Mucosa of descending colon (tissue), 3 donors: Measurements from ENCODE around the gene RABL3. TPM values are rescaled to one million over a fixed set of nuclear protein-coding genes. Genes with fewer than 3 reads are reported as not detected.
A peak's percentile ranks its signal among the peaks of the same experiment; 100 is the strongest.
"Not testable (repeated sequence)": the region's sequence is repeated elsewhere in the genome, so short reads cannot be mapped to it uniquely, and the experiment has no call there.

ENCODE experiments used
- ATAC-seq: fragments of 200-7000 bp; cut with Tn5 transposase; one replicate; pipeline ENCODE4 v1.9.1; 2020; ENCODE audit warnings: mild to moderate bottlenecking, moderate library complexity
- DNase-seq, 3 donors: peaks; one replicate each; pipeline ENCODE4 v3.0.0-alpha.2; 2020
- H3K36me3 ChIP-seq: fragments of 200-600 bp; one replicate; pipeline ENCODE4 v1.8.0; 2021; ENCODE audit warnings: low read depth, mild to moderate bottlenecking
- H3K4me1 ChIP-seq: fragments of 200-600 bp; one replicate; pipeline ENCODE4 v1.8.0; 2021; ENCODE audit warnings: low read depth, mild to moderate bottlenecking
- H3K4me3 ChIP-seq: fragments of 200-600 bp; one replicate; pipeline ENCODE4 v1.8.0; 2021; ENCODE audit warnings: mild to moderate bottlenecking
- H3K9me3 ChIP-seq: fragments of 200-600 bp; one replicate; pipeline ENCODE4 v1.8.0; 2021; ENCODE audit warnings: mild to moderate bottlenecking
- CTCF ChIP-seq: fragments of 200-600 bp; IDR thresholded peaks from one replicate; pipeline ENCODE4 v1.8.0; 2022; ENCODE audit warnings: antibody characterized with exemption, mild to moderate bottlenecking
- intact Hi-C, 2 donors: fragments of 100-400 bp; cut with DNase I in 1 of 2; cut with micrococcal nuclease in 1 of 2; formaldehyde crosslinking; loops; one replicate each; pipeline versions ENCODE4 v1.11.0 to v1.11.1; 2022; cut with DNase I, micrococcal nuclease
- total RNA-seq, 3 donors: library from RNA; stranded (reverse); fragmentation: NEBNext Ultra II Directional in 2 of 3; extraction: Animal tissue kit (Norgen Biotek cat#: 25700) in 2 of 3; gene quantifications; one replicate each; pipeline versions ENCODE4 v1.2.1 to v1.2.4, GENCODE V29; 2021 to 2023
- donor health status: DM: no; HTN: no; CAD: no; lungs with moderate emphysema.
- donor health status: DM: no; HTN: no; CAD: no.
- donor health status: DM: no; HTN: yes; CAD: no.

RABL3 gene
- total RNA-seq, 3 donors from 2014 or later, result 23.0 to 26.5 (median 25.9) TPM

GRCh38 chr3:120743556-120744195 is 1.4 kb upstream of the RABL3 start:
- DNase-seq, result no peak
- no peaks in the 10 kb centered on the region for H3K36me3 ChIP-seq
- intact Hi-C loops, result no loop called here
- no peaks in the 10 kb centered on the region for H3K9me3 ChIP-seq
- no peak for TF ChIP-seq CTCF
- no peak for ATAC-seq
- no peak overlapping the region for H3K4me3 ChIP-seq
- peaks cover 7% of the 10 kb centered on the region for H3K4me1 ChIP-seq

- DNase-seq, result peak in 2 of 3 donors; percentile 66 to 69
- peak; percentile 38 for ATAC-seq
- Histone ChIP-seq H3K36me3 (no peaks in the 10 kb centered on the region), H3K4me3 (peak overlapping the region; percentile 76), H3K4me1 (peaks cover 7% of the 10 kb centered on the region), H3K9me3 (no peaks in the 10 kb centered on the region)
- TF ChIP-seq CTCF, result no peak
- intact Hi-C loops, result no loop called here
Observed at GRCh38 chr3:120742849-120743365, 591 bp upstream of the RABL3 start.

GRCh38 chr3:120741837-120742197 is 499 bp downstream of the RABL3 start:
- no peaks in the 10 kb centered on the region for H3K36me3 ChIP-seq
- ATAC-seq, result peak; percentile 8
- intact Hi-C loops, result no loop called here
- peaks cover 7% of the 10 kb centered on the region for H3K9me3 ChIP-seq
- no peak for TF ChIP-seq CTCF
- peaks cover 7% of the 10 kb centered on the region for H3K4me1 ChIP-seq
- peak overlapping the region; percentile 76 for H3K4me3 ChIP-seq
- DNase-seq, result no peak

GRCh38 chr3:120741320-120741719 is 996 bp downstream of the RABL3 start:
- no peak for TF ChIP-seq CTCF
- ATAC-seq, result no peak
- intact Hi-C loops, result no loop called here
- Histone ChIP-seq H3K9me3 (peaks cover 8% of the 10 kb centered on the region), H3K4me3 (peak overlapping the region; percentile 76), H3K36me3 (no peaks in the 10 kb centered on the region), H3K4me1 (peaks cover 7% of the 10 kb centered on the region)
- no peak for DNase-seq

DNA sequence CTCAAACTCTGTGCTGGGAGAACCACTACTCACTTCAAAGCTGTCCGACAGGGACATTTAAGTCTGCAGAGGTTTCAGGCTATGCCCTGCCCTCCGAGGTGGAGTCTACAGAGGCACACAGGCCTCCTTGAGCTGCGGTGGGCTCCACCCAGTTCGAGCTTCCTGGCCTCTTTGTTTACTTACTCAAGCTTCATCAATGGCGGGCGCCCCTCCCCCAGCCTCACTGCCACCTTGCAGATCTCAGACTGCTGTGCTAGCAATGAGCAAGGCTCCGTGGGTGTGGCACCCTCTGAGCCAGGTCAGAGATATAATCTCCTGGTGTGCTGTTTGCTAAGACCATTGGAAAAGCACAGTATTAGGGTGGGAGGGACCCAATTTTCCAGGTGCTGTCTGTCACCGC is 4.3 kb downstream of the RABL3 start:
- H3K4me1 ChIP-seq, H3K36me3 ChIP-seq, ATAC-seq, H3K4me3 ChIP-seq, intact Hi-C loops: not testable (repeated sequence)
- DNase-seq, result peak in 1 of 3 donors; percentile 52
- H3K9me3 ChIP-seq, result peaks cover 20% of the 10 kb centered on the region

DNA sequence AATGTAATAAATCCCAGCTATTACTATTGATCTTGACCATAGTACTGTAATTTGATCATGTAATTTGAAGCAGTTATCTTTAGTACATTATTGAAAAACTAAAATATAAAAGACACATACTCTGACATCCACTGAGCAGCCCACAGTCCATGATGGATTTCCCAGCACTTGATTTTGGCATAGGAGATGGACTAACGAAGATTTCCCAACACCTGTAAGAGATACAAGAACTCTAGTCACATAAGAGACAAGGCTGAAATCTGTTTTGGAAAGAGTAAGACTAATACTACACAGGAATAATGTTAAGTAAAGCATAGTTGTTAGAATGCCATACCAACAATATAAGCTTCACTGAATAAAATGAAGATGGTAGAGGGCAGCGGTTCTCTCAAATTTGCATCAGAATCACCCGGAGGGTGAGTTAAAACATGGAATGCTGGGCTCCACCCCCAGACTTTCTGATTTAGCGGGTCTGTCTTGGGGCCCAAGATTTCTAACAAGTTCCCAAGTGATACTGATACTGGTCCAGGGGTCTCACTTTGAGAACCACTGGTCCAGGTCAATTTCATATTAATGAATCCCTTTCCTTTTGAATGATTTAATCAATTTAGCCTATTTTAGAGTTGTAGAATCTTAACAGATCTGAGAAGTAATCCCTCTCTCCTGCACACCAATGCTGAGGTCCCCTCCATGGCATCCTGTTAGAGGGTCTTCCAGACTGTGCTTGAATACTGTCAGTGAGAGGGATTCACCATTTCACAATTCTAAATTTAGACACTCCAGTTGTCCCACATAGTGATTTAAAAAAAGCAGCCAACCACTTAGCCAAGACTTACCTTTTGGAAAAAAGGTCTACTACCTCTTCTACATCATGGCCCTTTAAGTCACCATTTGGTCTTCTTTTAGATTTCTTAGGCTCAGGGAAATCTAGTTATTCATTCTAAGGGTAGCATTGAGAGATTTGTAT is 11.5 kb downstream of the RABL3 start:
- Histone ChIP-seq H3K9me3 (peaks cover 9% of the 10 kb centered on the region), H3K4me3 (no peak overlapping the region), H3K4me1 (no peaks in the 10 kb centered on the region), H3K36me3 (no peaks in the 10 kb centered on the region)
- intact Hi-C loops, result no loop called here
- no peak for TF ChIP-seq CTCF
- ATAC-seq (no peak), DNase-seq (no peak)
